HepG2 (cell line): Measurements from ENCODE around the gene FEV. TPM values are rescaled to one million over a fixed set of nuclear protein-coding genes. Genes with fewer than 3 reads are reported as not detected.

Experiments
- ATAC-seq: fragments of 200-7000 bp; cut with Tn5 transposase; 3 replicates; pipeline ENCODE4 v1.9.1; 2020; ENCODE audit warnings: mild to moderate bottlenecking, moderate library complexity
- BruUV-seq: library from RNA; stranded (reverse); fragments of 400-500 nt; replicated peaks from 2 replicates; lab custom pipeline; 2021; lab: Mats Ljungman, UMichigan
- CTCF ChIA-PET: fragments of 300-600 bp; formaldehyde crosslinking; extraction: SDS; loops from one replicate; lab custom pipeline; 2021; ENCODE audit warnings: low total read pairs, inconsistent platforms, low intra/inter-chr PET ratio; lab: Yijun Ruan, JAX
- POLR2A ChIA-PET: fragments of 350-600 bp; sonication (Branson Sonifier 250); formaldehyde crosslinking; loops from one replicate; lab custom pipeline; 2020; ENCODE audit warnings: antibody characterized with exemption, inconsistent platforms; lab: Yijun Ruan, JAX
- DNase-seq: peaks from one replicate; pipeline ENCODE4 v3.0.0-alpha.2; 2015; ENCODE audit warnings: low spot score
- FAIRE-seq: peaks from 3 replicates; lab custom pipeline; 2011; peaks lifted over from hg19 to GRCh38; lab: Jason Lieb, UNC
- H2AFZ ChIP-seq: one replicate; pipeline ENCODE4 v1.6.1; 2011; ENCODE audit warnings: low read length, inconsistent platforms
- H3K27ac ChIP-seq: fragments of 300-600 bp; 3 replicates; pipeline ENCODE4 v1.8.0; 2011; ENCODE audit warnings: mixed run types, mild to moderate bottlenecking, mixed read lengths, low read length, inconsistent platforms; ENCODE audit not compliant: insufficient read depth; ENCODE audit errors: extremely low read length
- H3K27me3 ChIP-seq, 2 experiments: fragments of 200-600 bp in 1 of 2; 2 replicates in 1 of 2; 3 replicates in 1 of 2; pipeline versions ENCODE4 v1.6.0 to v1.8.0; 2011; ENCODE audit warnings: low read length in 2 of 2, mild to moderate bottlenecking in 2 of 2, moderate library complexity in 2 of 2, inconsistent platforms in 1 of 2; ENCODE audit not compliant: insufficient read depth in 2 of 2, control insufficient read depth in 1 of 2
- H3K36me3 ChIP-seq, 2 experiments: fragments of 200-600 bp in 1 of 2; replicated peaks in 1 of 2; 2 replicates in 1 of 2; 3 replicates in 1 of 2; pipeline versions ENCODE4 v1.5.1 to v1.8.0; 2011; ENCODE audit warnings: low read length in 2 of 2, inconsistent platforms in 1 of 2; ENCODE audit not compliant: insufficient read depth in 2 of 2, control insufficient read depth in 1 of 2
- H3K4me1 ChIP-seq: 2 replicates; pipeline ENCODE4 v1.5.1; 2012; ENCODE audit warnings: low read length, inconsistent platforms; ENCODE audit not compliant: insufficient read depth
- H3K4me2 ChIP-seq: 2 replicates; pipeline ENCODE4 v1.6.0; 2011; ENCODE audit warnings: low read depth, low read length, inconsistent platforms
- H3K4me3 ChIP-seq, 3 experiments: fragments of 200-600 bp in 1 of 3; sonication (generic), shearing (Covaris generic) in 1 of 3; replicated peaks in 1 of 3; 2 replicates each; pipeline ENCODE4 v1.5.1; 2011 to 2016; ENCODE audit warnings: low read length in 3 of 3, inconsistent platforms in 2 of 3, low read depth in 2 of 3, mild to moderate bottlenecking in 2 of 3, control low read depth in 1 of 3, mixed read lengths in 1 of 3; ENCODE audit not compliant: insufficient read depth in 1 of 3
- H3K79me2 ChIP-seq: one replicate; pipeline ENCODE4 v1.6.1; 2011; ENCODE audit warnings: low read length, inconsistent platforms; ENCODE audit not compliant: insufficient read depth
- H3K9ac ChIP-seq: 2 replicates; pipeline ENCODE4 v1.6.0; 2011; ENCODE audit warnings: mild to moderate bottlenecking, low read depth, low read length, inconsistent platforms; ENCODE audit not compliant: insufficient read depth
- H3K9me3 ChIP-seq: 2 replicates; pipeline ENCODE4 v1.5.1; 2012; ENCODE audit warnings: mild to moderate bottlenecking, low read length
- H4K20me1 ChIP-seq: 2 replicates; pipeline ENCODE4 v1.6.0; 2011; ENCODE audit warnings: inconsistent platforms, mild to moderate bottlenecking, low read length, moderate library complexity; ENCODE audit not compliant: insufficient read depth
- CREM ChIP-seq, 2 experiments: sonication (generic) in 1 of 2; formaldehyde crosslinking in 1 of 2; IDR thresholded peaks; 2 replicates each; pipeline versions ENCODE4 v1.4.0 to v1.6.1; 2016 to 2020; ENCODE audit warnings: antibody characterized with exemption in 1 of 2, mild to moderate bottlenecking in 1 of 2, missing genetic modification reagents in 1 of 2
- FOXA1 ChIP-seq, 2 experiments: fragments of 450-650 bp in 1 of 2; sonication (generic) in 1 of 2; formaldehyde crosslinking in 1 of 2; IDR thresholded peaks; 2 replicates each; pipeline versions ENCODE4 v1.4.0 to v1.6.1; 2016 to 2020; ENCODE audit warnings: missing genetic modification reagents in 1 of 2
- FOXC1 ChIP-seq: sonication (generic); formaldehyde crosslinking; IDR thresholded peaks from 2 replicates; pipeline ENCODE4 v1.8.0; 2022; ENCODE audit warnings: mild to moderate bottlenecking, missing genetic modification reagents, borderline replicate concordance
- FOXK1 ChIP-seq: sonication (generic); formaldehyde crosslinking; IDR thresholded peaks from 2 replicates; pipeline ENCODE4 v1.4.0; 2020; ENCODE audit warnings: low read depth, missing genetic modification reagents, borderline replicate concordance
- GABPB1 ChIP-seq: IDR thresholded peaks from 2 replicates; pipeline ENCODE4 v1.6.1; 2016; ENCODE audit warnings: mild to moderate bottlenecking, missing genetic modification reagents, moderate library complexity, missing compliant biosample characterization
- HNRNPUL1 ChIP-seq: fragments of 200-400 bp; formaldehyde crosslinking; IDR thresholded peaks from 2 replicates; pipeline ENCODE4 v1.6.1; 2017; ENCODE audit warnings: low read depth, mild to moderate bottlenecking, low read length, moderate library complexity
- MTF2 ChIP-seq: sonication (generic); formaldehyde crosslinking; IDR thresholded peaks from 2 replicates; pipeline ENCODE4 v1.5.0; 2020; ENCODE audit warnings: missing genetic modification reagents, borderline replicate concordance
- TAF1 ChIP-seq: sonication (generic); formaldehyde crosslinking; IDR thresholded peaks from 2 replicates; pipeline ENCODE4 v1.4.0; 2020; ENCODE audit warnings: missing genetic modification reagents
- YY1 ChIP-seq: IDR thresholded peaks from 2 replicates; pipeline ENCODE4 v1.6.1; 2011; ENCODE audit warnings: low read length, low read depth, moderate library complexity, mild to moderate bottlenecking; ENCODE audit not compliant: insufficient read depth, insufficient replicate concordance
- ZBTB8A ChIP-seq: sonication (generic); formaldehyde crosslinking; IDR thresholded peaks from 2 replicates; pipeline ENCODE4 v1.4.0; 2020; ENCODE audit warnings: mild to moderate bottlenecking, low read depth, missing genetic modification reagents, borderline replicate concordance
- ZKSCAN5 ChIP-seq: sonication (generic); formaldehyde crosslinking; IDR thresholded peaks from 2 replicates; pipeline ENCODE4 v1.5.1; 2020; ENCODE audit warnings: mild to moderate bottlenecking, missing genetic modification reagents
- ZNF512 ChIP-seq: sonication (generic); formaldehyde crosslinking; IDR thresholded peaks from 2 replicates; pipeline ENCODE4 v1.4.0; 2020; ENCODE audit warnings: mild to moderate bottlenecking, missing genetic modification reagents
- ZNF543 ChIP-seq: sonication (generic); formaldehyde crosslinking; IDR thresholded peaks from 2 replicates; pipeline ENCODE4 v1.4.0; 2020; ENCODE audit warnings: mild to moderate bottlenecking, missing genetic modification reagents
- ZNF558 ChIP-seq: sonication (generic); formaldehyde crosslinking; IDR thresholded peaks from 2 replicates; pipeline ENCODE4 v1.9.0; 2022; ENCODE audit warnings: mild to moderate bottlenecking, missing genetic modification reagents, borderline replicate concordance
- ZNF670 ChIP-seq: sonication (generic); formaldehyde crosslinking; IDR thresholded peaks from 2 replicates; pipeline ENCODE4 v1.8.0; 2022; ENCODE audit warnings: mild to moderate bottlenecking, missing genetic modification reagents, borderline replicate concordance
- ZNF839 ChIP-seq: sonication (generic); formaldehyde crosslinking; IDR thresholded peaks from 2 replicates; pipeline ENCODE4 v1.4.0; 2020; ENCODE audit warnings: missing genetic modification reagents, mild to moderate bottlenecking, borderline replicate concordance
- WGBS: methylation state at CpG from one replicate; pipeline ENCODE4 v1.1.6; 2017; ENCODE audit warnings: low lambda C conversion rate; 5-methylcytosine and 5-hydroxymethylcytosine counted together
- in situ Hi-C: cut with HindIII; loops from 2 replicates; pipeline ENCODE4 v1.10.0; 2017; ENCODE audit warnings: low pct_unique_long_range_greater_than_20kb; ENCODE audit not compliant: extremely low pct_ligation_motif_present
- intact Hi-C: fragments of 100-400 bp; cut with micrococcal nuclease; formaldehyde crosslinking; loops from one replicate; pipeline ENCODE4 v1.10.0; 2022; ENCODE audit not compliant: unreplicated experiment
- polyA plus RNA-seq, 8 experiments: library from polyadenylated mRNA; depleted of rRNA in 3 of 8; stranded (reverse) in 7 of 8; unstranded in 1 of 8; fragments of >200 nt; fragmentation: Illumina TruSeq in 4 of 8; extraction: Trizol in 4 of 8; gene quantifications; 2 replicates each; pipeline versions ENCODE4 v1.2.1 to v1.2.3, GENCODE V29; 2011 to 2016; ENCODE audit warnings: low read depth in 4 of 8, missing spikeins in 1 of 8, mixed read lengths in 1 of 8; ENCODE audit not compliant: insufficient read depth in 1 of 8
- total RNA-seq, 5 experiments: library from RNA; depleted of rRNA; stranded (reverse); fragments of >200 nt; fragmentation: Illumina TruSeq; extraction: Trizol; gene quantifications; 2 replicates each; pipeline ENCODE4 v1.2.3, GENCODE V29; 2016; ENCODE audit warnings: low read depth in 1 of 5

The FEV gene
- total and polyA plus RNA-seq, 2 of the 13 experiments (the other 11 are each of a cell fraction or from before 2014, with no cell fraction given), result not detected

GRCh38 chr2:218963601-218964000, 21.4 kb downstream of the FEV start:
- POLR2A ChIA-PET, result no interaction called here
- ATAC-seq, result no peak
- Histone ChIP-seq H3K9me3 (no peaks in the 10 kb centered on the region), H3K4me2 (no peak overlapping the region), H4K20me1 (peaks cover 17% of the 10 kb centered on the region; the same call in 1 of the 2 replicates), H3K9ac (no peak overlapping the region)
- in situ Hi-C loops, result no loop called here
- WGBS, result 22% methylated on average over 5 of the region's 5 CpGs
- no peak for TF ChIP-seq ZNF558 (CRISPR knock-in tag)
- TF ChIP-seq, all 625 proteins: peak for 0
- DNase-seq (no peak), FAIRE-seq (no peak)
- Histone ChIP-seq H3K4me3 (no peak overlapping the region), H3K4me1 (peaks cover 33% of the 10 kb centered on the region), H3K27me3 (peaks cover 8 to 68% of the 10 kb centered on the region in 2 experiments), H3K36me3 (no peaks in the 10 kb centered on the region), H3K27ac (no peak overlapping the region), H3K79me2 (no peaks in the 10 kb centered on the region), H2AFZ (no peak overlapping the region)
- no TSS peak for BruUV-seq
- CTCF ChIA-PET, result no interaction called here
- intact Hi-C loops, result no loop called here

DNA sequence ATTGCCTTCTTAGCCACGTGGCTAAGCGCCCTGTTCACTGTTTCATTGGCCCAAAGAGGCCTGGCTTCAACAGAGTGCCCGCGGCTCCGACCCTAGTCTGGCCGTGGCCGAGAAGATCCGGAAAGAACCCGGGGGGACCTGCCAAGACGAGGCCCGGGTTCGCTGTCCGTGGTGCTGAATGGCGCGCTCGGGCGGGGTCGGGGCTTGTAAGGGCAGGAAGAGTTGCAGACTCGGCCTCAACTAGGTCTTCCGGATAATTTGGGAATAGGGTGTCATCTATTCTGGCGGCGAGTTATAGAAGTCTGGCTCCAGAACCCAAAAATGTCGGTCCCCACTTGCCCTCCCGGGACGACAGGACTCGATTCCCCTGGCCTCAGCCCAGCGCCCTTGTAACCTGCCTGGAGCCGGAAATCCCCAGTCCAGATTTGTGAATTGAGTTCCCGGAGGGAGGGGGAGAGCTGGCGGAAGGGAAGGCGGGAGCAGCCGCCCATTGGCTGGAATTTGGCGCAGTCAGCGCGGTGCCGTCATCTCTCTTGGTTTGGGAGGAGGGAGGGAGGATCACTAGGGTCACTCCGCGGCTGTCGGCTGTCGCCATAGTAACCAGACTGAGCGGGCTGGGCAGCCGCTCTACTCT, 22.0 kb downstream of the FEV start:
- H3K4me2 ChIP-seq, result peak overlapping the region; percentile 23; the same call in 1 of the 2 replicates
- H3K9me3 ChIP-seq, result no peaks in the 10 kb centered on the region
- no peak for FAIRE-seq
- WGBS, result 11% methylated on average over 41 of the region's 42 CpGs
- peaks cover 33% of the 10 kb centered on the region for H3K4me1 ChIP-seq
- CTCF ChIA-PET, result no interaction called here
- in situ Hi-C loops (no loop called here), intact Hi-C loops (no loop called here)
- H2AFZ ChIP-seq, result no peak overlapping the region
- H3K27ac ChIP-seq, result no peak overlapping the region
- ATAC-seq, result peak; percentile 37
- peaks cover 17% of the 10 kb centered on the region; the same call in 1 of the 2 replicates for H4K20me1 ChIP-seq
- peak; percentile 59 for DNase-seq
- H3K9ac ChIP-seq, result no peak overlapping the region
- no TSS peak for BruUV-seq
- H3K4me3 ChIP-seq, result peak overlapping the region in 1 of 3 experiments; percentile 13; a peak in 1 of 6 replicates
- H3K79me2 ChIP-seq, result no peaks in the 10 kb centered on the region
- peaks cover 11 to 72% of the 10 kb centered on the region in 2 experiments for H3K27me3 ChIP-seq
- POLR2A ChIA-PET, result no interaction called here
- H3K36me3 ChIP-seq, result no peaks in the 10 kb centered on the region
- TF ChIP-seq ZBTB8A (CRISPR knock-in tag) (no peak), FOXC1 (CRISPR knock-in tag) (peak; percentile 78; the same call in 1 of the 2 replicates), ZNF839 (CRISPR knock-in tag) (no peak), TAF1 (0 out of 2 replicates have a peak, but pooled peaks have one; percentile 37), MTF2 (CRISPR knock-in tag) (peak; percentile 78; the same call in 1 of the 2 replicates), ZNF670 (no peak), ZNF543 (peak; percentile 74; the same call in 1 of the 2 replicates), FOXK1 (peak; percentile 77; the same call in 1 of the 2 replicates), HNRNPUL1 (no peak), YY1 (no peak), CREM (IDR thresholded peaks at IDR 0.05) (no peak), CREM (CRISPR knock-in tag; IDR thresholded peaks at IDR 0.05) (no peak; the same call in 1 of the 2 replicates), ZNF512 (no peak), GABPB1 (CRISPR knock-in tag) (peak; percentile 75), FOXA1 (IDR thresholded peaks at IDR 0.05) (no peak), FOXA1 (CRISPR knock-in tag; IDR thresholded peaks at IDR 0.05) (no peak), ZKSCAN5 (no peak)
